HG03175 (cell line): ENCODE results near the gene VTN.
"Not testable (repeated sequence)": the region's sequence is repeated elsewhere in the genome, so short reads cannot be mapped to it uniquely, and the experiment has no call there.

ENCODE experiments used
- ATAC-seq: cut with Tn5 transposase; IDR thresholded peaks from one replicate; pipeline ENCODE4 v1.9.1; 2021; ENCODE audit warnings: mild to moderate bottlenecking, moderate library complexity; ENCODE audit not compliant: unreplicated experiment

Gene VTN

GRCh38 chr17:28344435-28344901 lies 25.6 kb downstream of the VTN start:
- ATAC-seq = no peak

- ATAC-seq = no peak
Measured at GRCh38 chr17:28344011-28344410, 26.1 kb downstream of the VTN start.

- ATAC-seq = no peak
Measured at GRCh38 chr17:28343491-28343932, 26.6 kb downstream of the VTN start.

- ATAC-seq = no peak
Measured at GRCh38 chr17:28342313-28342712, 27.8 kb downstream of the VTN start.

GRCh38 chr17:28341516-28341915 lies 28.6 kb downstream of the VTN start:
- no peak for ATAC-seq

GRCh38 chr17:28340374-28340773 lies 29.7 kb downstream of the VTN start:
- ATAC-seq = no peak

- no peak for ATAC-seq
Measured at GRCh38 chr17:28339431-28339830, 30.7 kb downstream of the VTN start.

- not testable (repeated sequence) for ATAC-seq
Measured at GRCh38 chr17:28338769-28339212, 31.3 kb downstream of the VTN start.

GRCh38 chr17:28338056-28338768 lies 31.9 kb downstream of the VTN start:
- ATAC-seq = no peak

GRCh38 chr17:28335959-28336871 lies 33.9 kb downstream of the VTN start:
- ATAC-seq = no peak

GRCh38 chr17:28335201-28335958 lies 34.7 kb downstream of the VTN start, which contains the start of the genes IFT20 and TNFAIP1:
Gene IFT20 (minus strand): TSS chr17:28335472. CDS start chr17:28331985, 3,487 bp downstream.
Gene TNFAIP1 (plus strand): TSS chr17:28335761. CDS start chr17:28339522, 3,761 bp downstream.
- peak; percentile 96 for ATAC-seq

GRCh38 chr17:28334666-28335200 lies 35.4 kb downstream of the VTN start:
- no peak for ATAC-seq

GRCh38 chr17:28334171-28334570 lies 35.9 kb downstream of the VTN start:
- ATAC-seq = no peak

GRCh38 chr17:28333083-28333746 lies 36.9 kb downstream of the VTN start:
- no peak for ATAC-seq

- ATAC-seq = no peak
Measured at GRCh38 chr17:28331891-28332420, 38.2 kb downstream of the VTN start.

- ATAC-seq = no peak
Measured at GRCh38 chr17:28330671-28331070, 39.4 kb downstream of the VTN start.

GRCh38 chr17:28328325-28328724 lies 41.8 kb downstream of the VTN start:
- ATAC-seq = no peak

- ATAC-seq = no peak
Measured at GRCh38 chr17:28327709-28328108, 42.4 kb downstream of the VTN start.

GRCh38 chr17:28327031-28327607 lies 43.0 kb downstream of the VTN start:
- ATAC-seq = no peak
